OCI-LY7 (cell line): ENCODE measurements around the gene PTPN9. TPM values are rescaled to one million over a fixed set of nuclear protein-coding genes. Genes with fewer than 3 reads are reported as not detected.

Experiments used
- BruUV-seq: library from RNA; stranded (reverse); fragments of 400-500 nt; replicated peaks from 2 replicates; lab custom pipeline; 2021; lab: Mats Ljungman, UMichigan
- CTCF ChIA-PET: fragments of 300-600 bp; sonication (Branson Sonifier 250); formaldehyde crosslinking; loops from one replicate; lab custom pipeline; 2022; ENCODE audit warnings: antibody characterized with exemption; ENCODE audit not compliant: unreplicated experiment; lab: Charles Lee
- POLR2A ChIA-PET: fragments of 300-600 bp; sonication (Branson Sonifier 250); formaldehyde crosslinking; loops from one replicate; lab custom pipeline; 2022; ENCODE audit warnings: antibody characterized with exemption; lab: Charles Lee
- DNase-seq: peaks from one replicate; pipeline ENCODE4 v3.0.0-alpha.2; 2015; ENCODE audit warnings: low spot score
- H2AFZ ChIP-seq: fragments of 200-600 bp; sonication (generic), shearing (Covaris generic); 2 replicates; pipeline ENCODE4 v1.6.1; 2014; ENCODE audit warnings: mild to moderate bottlenecking, antibody characterized with exemption, low read length, moderate library complexity
- H3K27ac ChIP-seq: fragments of 200-600 bp; sonication (generic); 2 replicates; pipeline ENCODE4 v1.5.1; 2014; ENCODE audit warnings: mixed run types, low read depth, mild to moderate bottlenecking, moderate library complexity, low read length, inconsistent platforms; ENCODE audit not compliant: poor library complexity, severe bottlenecking
- H3K36me3 ChIP-seq: fragments of 200-600 bp; sonication (generic); 2 replicates; pipeline ENCODE4 v1.6.1; 2014; ENCODE audit warnings: mild to moderate bottlenecking, antibody characterized with exemption, low read length, moderate library complexity, mixed read lengths; ENCODE audit not compliant: insufficient read depth
- H3K4me1 ChIP-seq: fragments of 200-600 bp; sonication (generic); 2 replicates; pipeline ENCODE4 v1.5.1; 2014; ENCODE audit warnings: mild to moderate bottlenecking, low read length; ENCODE audit not compliant: insufficient read depth, poor library complexity, severe bottlenecking
- H3K4me2 ChIP-seq: fragments of 200-600 bp; sonication (generic); 2 replicates; pipeline ENCODE4 v1.6.1; 2014; ENCODE audit warnings: mild to moderate bottlenecking, low read length
- H3K4me3 ChIP-seq: fragments of 200-600 bp; sonication (generic); 2 replicates; pipeline ENCODE4 v1.5.1; 2014; ENCODE audit warnings: mild to moderate bottlenecking, low read depth, low read length; ENCODE audit not compliant: poor library complexity, severe bottlenecking
- H3K79me2 ChIP-seq: fragments of 200-600 bp; sonication (generic); 2 replicates; pipeline ENCODE4 v1.6.1; 2016; ENCODE audit warnings: low read depth, mild to moderate bottlenecking, low read length, moderate library complexity, mixed read lengths; ENCODE audit not compliant: insufficient read depth
- H3K9me2 ChIP-seq: fragments of 200-600 bp; sonication (generic); 2 replicates; pipeline ENCODE4 v1.6.1; 2016; ENCODE audit warnings: mild to moderate bottlenecking, low read length, mixed read lengths; ENCODE audit not compliant: insufficient read depth
- H3K9me3 ChIP-seq: fragments of 200-600 bp; sonication (generic); 2 replicates; pipeline ENCODE4 v1.6.1; 2014; ENCODE audit warnings: mild to moderate bottlenecking, mixed run types, low read length, mixed read lengths
- H4K20me1 ChIP-seq: fragments of 200-600 bp; sonication (generic); 2 replicates; pipeline ENCODE4 v1.6.1; 2014; ENCODE audit warnings: mild to moderate bottlenecking, antibody characterized with exemption, low read length, moderate library complexity, mixed read lengths; ENCODE audit not compliant: insufficient read depth
- CTCF ChIP-seq: fragments of 200-600 bp; sonication (generic); conservative IDR thresholded peaks from 2 replicates; pipeline ENCODE4 v1.5.1; 2014; ENCODE audit warnings: mild to moderate bottlenecking, antibody characterized with exemption, low read length, moderate library complexity, mixed read lengths
- EZH2phosphoT487 ChIP-seq: fragments of 200-600 bp; sonication (generic); IDR thresholded peaks from 2 replicates; pipeline ENCODE4 v1.6.1; 2018; ENCODE audit warnings: low read depth, borderline replicate concordance, mild to moderate bottlenecking, mixed run types, antibody characterized with exemption, low read length, moderate library complexity, mixed read lengths
- intact Hi-C: fragments of 100-400 bp; cut with micrococcal nuclease; formaldehyde crosslinking; loops from one replicate; pipeline ENCODE4 v1.10.0; 2022; ENCODE audit not compliant: unreplicated experiment
- total RNA-seq, 2 experiments: library from RNA; depleted of rRNA in 1 of 2; stranded (reverse); fragments of >200 nt in 1 of 2; shearing (Covaris generic) in 1 of 2; gene quantifications; 2 replicates each; pipeline ENCODE4 v1.2.3, GENCODE V29; 2014 to 2022

The PTPN9 gene
- total RNA-seq, 2 experiments from 2014 or later, result 16.5 to 38.5 TPM

- no peak overlapping the region for H3K4me3 ChIP-seq
- H2AFZ ChIP-seq, result no peak overlapping the region
- no peak for DNase-seq
- no peak overlapping the region for H3K27ac ChIP-seq
- no TSS peak for BruUV-seq
- no peaks in the 10 kb centered on the region for H3K9me2 ChIP-seq
- intact Hi-C loops, result no loop called here
- no peaks in the 10 kb centered on the region for H4K20me1 ChIP-seq
- no peaks in the 10 kb centered on the region for H3K9me3 ChIP-seq
- H3K36me3 ChIP-seq, result peaks cover 69% of the 10 kb centered on the region
- ChIA-PET CTCF (no interaction called here), POLR2A (interaction anchor here (0.6 to 1.1 kb wide), 4 partner anchors 13 to 203 kb away, joined by 3 to 4 read pairs (median 4); no protein-coding TSS in a partner anchor)
- no peak overlapping the region for H3K4me2 ChIP-seq
- peaks cover 4% of the 10 kb centered on the region for H3K4me1 ChIP-seq
- TF ChIP-seq CTCF (no peak), EZH2phosphoT487 (no peak)
- H3K79me2 ChIP-seq, result peaks cover 12% of the 10 kb centered on the region; the same call in 1 of the 2 replicates
These were observed 41.1 kb upstream of the PTPN9 start for GRCh38 chr15:75620058-75620820.

- no peaks in the 10 kb centered on the region for H4K20me1 ChIP-seq
- peaks cover 93% of the 10 kb centered on the region for H3K36me3 ChIP-seq
- no peaks in the 10 kb centered on the region for H3K79me2 ChIP-seq
- H2AFZ ChIP-seq, result no peak overlapping the region
- POLR2A ChIA-PET, result no interaction called here
- no peaks in the 10 kb centered on the region for H3K9me3 ChIP-seq
- no peak overlapping the region for H3K4me3 ChIP-seq
- intact Hi-C loops, result no loop called here
- no peak for DNase-seq
- no peaks in the 10 kb centered on the region for H3K4me1 ChIP-seq
- no peak overlapping the region for H3K27ac ChIP-seq
- H3K9me2 ChIP-seq, result no peaks in the 10 kb centered on the region
- BruUV-seq, result no TSS peak
- H3K4me2 ChIP-seq, result no peak overlapping the region
- CTCF ChIA-PET, result no interaction called here
- TF ChIP-seq CTCF (no peak), EZH2phosphoT487 (no peak)
These were observed 37.7 kb upstream of the PTPN9 start for GRCh38 chr15:75616766-75617165.
